HG03139 (cell line): ENCODE results near the gene S100B.
"Not testable (repeated sequence)": the region's sequence is repeated elsewhere in the genome, so short reads cannot be mapped to it uniquely, and the experiment has no call there.

Experiments
- ATAC-seq: cut with Tn5 transposase; IDR thresholded peaks from one replicate; pipeline ENCODE4 v1.9.1; 2021; ENCODE audit not compliant: unreplicated experiment

Gene S100B

GRCh38 chr21:46604975-46605766 is at the start of gene S100B:
Gene S100B, minus strand, starts transcription at chr21:46605082. Its CDS starts 2,667 bp downstream, at chr21:46602415.
- ATAC-seq = no peak

GRCh38 chr21:46651121-46651520 is 46.2 kb upstream of the S100B start:
- no peak for ATAC-seq

GRCh38 chr21:46650476-46651098 is 45.7 kb upstream of the S100B start:
- ATAC-seq = no peak

GRCh38 chr21:46649356-46649755 is 44.5 kb upstream of the S100B start:
- no peak for ATAC-seq

- no peak for ATAC-seq
Observed at GRCh38 chr21:46648539-46648938, 43.7 kb upstream of the S100B start.

- no peak for ATAC-seq
Observed at GRCh38 chr21:46646541-46647154, 41.8 kb upstream of the S100B start.

- no peak for ATAC-seq
Observed at GRCh38 chr21:46645840-46646239, 41.0 kb upstream of the S100B start.

GRCh38 chr21:46643379-46644177 is 38.7 kb upstream of the S100B start:
- ATAC-seq = no peak

- no peak for ATAC-seq
Observed at GRCh38 chr21:46641656-46642055, 36.8 kb upstream of the S100B start.

- ATAC-seq = no peak
Observed at GRCh38 chr21:46639489-46640386, 34.9 kb upstream of the S100B start.

GRCh38 chr21:46637952-46638746 is 33.3 kb upstream of the S100B start:
- ATAC-seq = no peak

GRCh38 chr21:46636550-46637285 is 31.8 kb upstream of the S100B start:
- ATAC-seq = no peak

GRCh38 chr21:46636181-46636512 is 31.3 kb upstream of the S100B start:
- no peak for ATAC-seq

GRCh38 chr21:46635324-46636180 is 30.7 kb upstream of the S100B start, which contains the start of gene PRMT2:
Gene PRMT2, plus strand, starts transcription at chr21:46635674. Its CDS starts 1,278 bp downstream, at chr21:46636952.
- peak; percentile 80 for ATAC-seq

GRCh38 chr21:46634966-46635323 is 30.1 kb upstream of the S100B start:
- ATAC-seq = peak; percentile 30

- ATAC-seq = no peak
Observed at GRCh38 chr21:46634427-46634826, 29.5 kb upstream of the S100B start.

GRCh38 chr21:46633566-46633965 is 28.7 kb upstream of the S100B start:
- ATAC-seq = no peak

- not testable (repeated sequence) for ATAC-seq
Observed at GRCh38 chr21:46630915-46631314, 26.0 kb upstream of the S100B start.
